GM21381 (cell line): ENCODE data around the gene CPTP.
A peak's percentile ranks its signal among the peaks of the same experiment; 100 is the strongest.
"Not testable (repeated sequence)": the region's sequence is repeated elsewhere in the genome, so short reads cannot be mapped to it uniquely, and the experiment has no call there.

Experiments used
- ATAC-seq: cut with Tn5 transposase; IDR thresholded peaks from one replicate; pipeline ENCODE4 v1.9.1; 2021; ENCODE audit warnings: mild to moderate bottlenecking, moderate library complexity; ENCODE audit not compliant: unreplicated experiment

The CPTP gene

DNA sequence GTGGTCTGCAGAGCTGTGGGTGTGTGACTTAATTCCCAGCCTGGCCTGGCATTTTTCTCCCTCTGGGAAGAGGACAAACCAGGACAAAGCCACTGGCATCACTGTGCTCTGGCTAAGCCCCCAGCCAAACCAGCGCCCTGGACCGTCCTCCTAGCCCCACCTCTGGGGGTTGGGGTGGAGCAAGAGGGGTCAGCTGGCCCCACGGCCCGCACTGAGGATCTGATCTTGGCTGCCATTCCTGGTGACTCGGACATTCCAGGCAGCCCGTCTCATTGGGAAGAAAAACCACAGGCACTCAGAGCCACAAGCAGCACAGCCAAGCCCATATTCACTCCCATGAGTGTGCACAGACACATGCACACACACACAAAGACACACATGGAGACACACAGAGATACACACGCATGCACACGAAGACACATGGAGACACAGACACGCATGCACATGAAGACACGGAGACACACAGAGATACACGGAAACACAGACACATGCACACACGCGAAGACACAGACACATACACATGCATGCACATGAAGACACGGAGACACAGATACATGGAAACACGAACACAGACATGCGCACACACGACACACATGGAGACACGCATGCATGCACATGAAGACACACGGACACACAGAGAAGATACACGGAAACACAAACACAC lies 36.0 kb downstream of the CPTP start:
- no peak for ATAC-seq

DNA sequence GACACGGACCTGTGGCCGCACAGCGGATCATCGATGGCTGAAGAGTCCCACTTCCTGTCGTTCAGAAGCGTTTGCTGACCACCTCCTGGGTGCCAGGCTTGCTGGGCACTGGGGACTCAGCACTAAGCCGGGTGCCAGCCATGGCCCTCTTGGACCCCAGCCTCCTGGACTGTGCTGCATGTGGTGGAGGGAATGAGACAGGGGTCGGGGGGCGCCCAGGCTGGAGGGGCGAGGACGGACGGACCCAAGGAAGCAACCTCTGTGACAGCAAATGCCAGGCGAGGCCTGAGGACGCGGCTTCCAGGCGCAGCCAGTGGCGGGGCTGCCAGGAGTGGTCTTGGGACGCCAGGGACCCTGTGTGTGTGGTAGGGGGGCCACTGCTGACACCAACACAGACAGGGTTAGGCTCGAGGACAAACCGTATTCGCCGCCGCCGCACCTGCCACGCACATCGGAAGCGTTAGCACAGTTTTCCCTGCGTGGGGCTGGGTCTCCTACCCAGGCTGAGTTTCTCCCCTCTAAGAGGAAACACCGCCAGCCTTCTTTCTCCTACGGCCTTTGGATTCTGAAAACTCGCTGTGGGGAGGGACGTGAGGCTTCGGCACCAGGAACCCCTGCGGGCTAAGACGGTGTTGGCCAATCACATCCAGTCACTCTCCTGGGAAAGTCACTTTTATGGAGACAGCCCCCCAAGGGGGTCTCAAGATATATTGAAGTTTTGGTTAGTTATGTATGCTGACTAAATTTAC lies 36.8 kb downstream of the CPTP start:
- ATAC-seq, result no peak

DNA sequence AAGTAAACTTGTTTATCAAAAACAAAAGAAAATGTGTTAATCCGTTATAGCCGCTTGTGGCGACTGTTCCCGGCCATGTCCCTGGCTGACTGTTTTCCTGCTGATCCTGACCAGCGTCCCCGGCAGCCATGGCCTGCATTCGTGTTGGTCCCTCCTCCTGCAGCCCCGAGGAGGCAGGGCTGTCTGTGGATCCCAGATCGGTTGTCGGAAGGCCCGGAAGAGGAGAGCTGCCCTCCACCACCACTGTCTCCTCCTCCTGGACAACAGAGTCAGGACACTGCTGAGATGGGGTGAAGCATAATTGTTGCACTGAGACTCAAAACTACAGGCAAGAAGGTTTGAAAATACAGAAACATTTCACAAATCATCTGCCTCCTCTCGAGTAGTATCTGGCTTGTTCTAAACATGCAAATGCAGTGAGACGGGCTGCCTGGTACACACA lies 37.4 kb downstream of the CPTP start:
- ATAC-seq, result no peak

DNA sequence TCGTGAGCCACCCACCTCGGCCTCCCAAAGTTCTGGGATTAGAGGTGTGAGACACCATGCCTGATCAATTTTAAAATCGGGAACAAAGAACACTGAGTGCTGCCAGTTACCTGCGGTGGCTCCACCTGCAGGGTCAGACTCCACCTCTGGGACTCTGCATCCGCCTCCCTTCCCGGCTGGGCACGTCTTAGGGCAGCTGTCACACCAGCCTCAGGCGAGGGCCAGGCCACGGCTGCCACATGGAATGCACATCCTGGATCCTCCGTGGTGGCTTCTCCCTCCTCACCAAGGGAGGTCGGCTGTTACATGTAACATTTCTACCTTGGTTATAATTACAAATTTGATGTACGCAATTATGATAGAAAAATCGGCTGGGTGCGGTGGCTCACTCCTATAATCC lies 39.7 kb downstream of the CPTP start:
- ATAC-seq, result no peak

DNA sequence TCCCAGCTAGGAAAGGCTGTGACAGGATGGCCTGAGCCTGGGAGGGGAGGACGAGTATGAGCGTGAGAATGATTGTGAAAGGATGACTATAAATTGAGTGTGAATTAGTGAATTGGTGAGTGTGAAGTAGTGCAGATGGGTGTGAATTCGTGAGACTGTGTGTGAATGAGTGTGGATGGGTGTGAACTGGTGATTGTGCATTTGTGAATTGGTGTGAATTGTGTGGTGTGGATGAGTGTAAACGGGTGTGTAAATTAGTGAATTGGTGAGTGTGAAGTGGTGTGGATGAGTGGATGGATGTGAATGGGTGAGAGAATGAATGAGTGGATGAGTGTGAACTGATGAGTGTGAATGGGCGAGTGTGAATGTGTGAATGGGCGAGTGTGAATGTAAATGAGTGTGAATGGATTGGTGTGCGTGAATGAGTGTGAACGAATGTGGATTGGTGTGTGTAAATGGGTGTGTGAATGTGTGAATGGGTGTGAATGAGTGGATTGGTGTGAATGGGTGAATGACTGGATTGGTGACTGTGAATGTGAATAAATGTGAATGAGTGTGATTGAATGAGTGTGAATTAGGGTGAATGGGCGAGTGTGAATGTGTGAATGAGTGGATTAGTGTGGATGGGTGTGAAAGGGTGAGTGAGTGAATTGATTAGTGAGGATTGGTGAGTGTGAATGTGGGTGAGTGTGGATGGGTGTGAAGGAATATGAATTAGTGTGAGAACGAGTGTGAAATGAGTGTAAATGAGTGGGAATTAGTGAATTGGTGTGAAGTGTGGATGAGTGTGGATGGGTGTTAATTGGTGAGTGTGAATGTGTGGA lies 41.5 kb downstream of the CPTP start:
- no peak for ATAC-seq

DNA sequence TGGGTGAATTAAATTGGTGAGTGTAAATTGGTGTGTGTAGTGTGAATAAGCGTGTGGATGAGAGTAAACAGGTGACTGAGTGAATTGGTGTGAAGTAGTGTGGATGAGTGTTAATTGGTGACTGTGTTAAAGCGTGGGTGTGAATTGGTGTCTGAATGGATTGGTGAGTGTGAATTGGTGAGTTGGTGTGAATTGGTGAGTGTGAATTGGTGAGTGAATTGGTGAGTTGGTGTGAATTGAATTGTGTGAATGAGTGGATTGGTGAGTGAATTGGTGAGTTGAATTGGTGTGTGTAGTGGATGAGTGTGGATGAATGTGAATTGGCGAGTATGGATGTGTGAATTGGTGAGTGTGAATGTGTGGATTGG lies 42.1 kb downstream of the CPTP start:
- no peak for ATAC-seq

DNA sequence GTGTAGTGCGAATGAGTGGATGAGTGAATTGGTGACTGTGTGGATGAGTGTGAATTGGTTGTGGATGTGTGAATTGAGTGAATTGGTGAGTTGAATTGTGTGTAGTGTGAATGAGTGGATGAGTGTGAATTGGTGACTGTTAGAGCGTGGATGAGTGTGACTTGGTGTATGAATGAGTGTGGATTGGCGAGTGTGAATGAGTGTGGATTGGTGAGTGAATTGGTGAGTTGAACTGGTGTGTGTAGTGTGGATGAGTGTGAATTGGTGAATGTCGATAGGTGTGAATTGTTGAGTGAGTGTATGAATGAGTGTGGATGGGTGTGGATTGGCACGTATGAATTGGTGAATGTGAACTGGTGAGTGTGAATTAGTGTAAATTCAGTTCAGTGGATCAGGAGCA lies 42.7 kb downstream of the CPTP start:
- ATAC-seq, result no peak

DNA sequence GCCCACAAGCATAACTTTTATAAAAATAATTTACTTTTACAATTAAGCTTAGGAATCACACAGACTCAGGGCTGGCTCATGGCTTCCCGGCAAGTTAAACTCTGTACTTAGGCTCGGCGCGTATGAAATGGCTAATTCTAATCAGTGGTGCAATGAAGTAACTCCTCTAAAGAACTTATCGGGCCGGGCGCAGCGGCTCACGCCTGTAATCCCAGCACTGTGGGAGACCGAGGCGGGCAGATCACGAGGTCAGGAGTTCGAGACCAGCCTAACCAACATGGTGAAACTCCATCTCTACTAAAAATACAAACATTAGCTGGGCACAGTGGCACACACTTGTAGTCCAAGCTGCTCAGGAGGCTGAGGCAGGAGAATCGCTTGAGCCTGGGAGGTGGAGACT lies 45.5 kb downstream of the CPTP start:
- not testable (repeated sequence) for ATAC-seq

DNA sequence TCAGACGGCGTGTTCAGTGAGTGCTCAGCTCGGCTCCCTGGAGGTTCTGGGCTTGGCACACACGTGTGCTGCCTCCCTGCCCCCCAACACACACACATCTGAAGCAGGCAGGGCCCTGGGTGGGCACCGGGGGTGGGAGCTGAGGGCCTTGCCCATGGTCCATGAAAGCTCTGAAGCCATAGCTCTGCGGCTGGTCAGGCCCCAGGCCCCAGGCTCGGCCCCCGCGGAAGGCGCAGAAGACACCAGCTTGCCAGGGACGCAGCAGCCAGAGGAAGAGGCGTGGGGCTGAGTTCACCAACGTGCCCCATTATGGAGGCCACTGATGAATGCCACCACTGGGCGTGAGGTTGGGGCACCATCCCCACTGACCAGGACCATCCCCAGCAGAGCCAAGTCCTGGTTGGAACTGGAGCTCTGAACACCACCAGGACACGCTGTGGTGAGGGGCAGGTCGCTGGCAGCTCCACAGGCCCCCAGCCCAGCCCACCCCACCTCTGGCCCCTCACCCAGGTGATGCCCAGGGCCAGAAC lies 46.2 kb downstream of the CPTP start:
- no peak for ATAC-seq

DNA sequence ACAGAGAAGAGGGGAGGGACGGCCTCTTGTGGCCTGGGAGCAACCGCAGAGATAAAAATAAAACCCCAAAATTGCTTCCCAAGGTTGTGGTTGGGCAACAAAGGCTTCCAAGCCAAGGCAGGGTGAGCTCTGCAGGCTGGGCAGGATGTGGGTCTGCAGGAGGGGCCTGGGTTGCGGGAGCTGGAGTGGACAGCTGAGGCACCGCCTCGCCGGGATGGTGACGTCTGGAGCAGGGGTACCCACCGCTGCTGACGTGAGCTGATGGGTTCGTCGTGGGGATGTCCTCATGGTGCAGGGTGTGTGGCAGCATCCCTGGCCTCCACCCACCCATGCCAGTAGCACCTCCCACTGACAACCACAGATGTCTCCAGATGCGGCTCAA lies 46.8 kb downstream of the CPTP start:
- ATAC-seq, result no peak

DNA sequence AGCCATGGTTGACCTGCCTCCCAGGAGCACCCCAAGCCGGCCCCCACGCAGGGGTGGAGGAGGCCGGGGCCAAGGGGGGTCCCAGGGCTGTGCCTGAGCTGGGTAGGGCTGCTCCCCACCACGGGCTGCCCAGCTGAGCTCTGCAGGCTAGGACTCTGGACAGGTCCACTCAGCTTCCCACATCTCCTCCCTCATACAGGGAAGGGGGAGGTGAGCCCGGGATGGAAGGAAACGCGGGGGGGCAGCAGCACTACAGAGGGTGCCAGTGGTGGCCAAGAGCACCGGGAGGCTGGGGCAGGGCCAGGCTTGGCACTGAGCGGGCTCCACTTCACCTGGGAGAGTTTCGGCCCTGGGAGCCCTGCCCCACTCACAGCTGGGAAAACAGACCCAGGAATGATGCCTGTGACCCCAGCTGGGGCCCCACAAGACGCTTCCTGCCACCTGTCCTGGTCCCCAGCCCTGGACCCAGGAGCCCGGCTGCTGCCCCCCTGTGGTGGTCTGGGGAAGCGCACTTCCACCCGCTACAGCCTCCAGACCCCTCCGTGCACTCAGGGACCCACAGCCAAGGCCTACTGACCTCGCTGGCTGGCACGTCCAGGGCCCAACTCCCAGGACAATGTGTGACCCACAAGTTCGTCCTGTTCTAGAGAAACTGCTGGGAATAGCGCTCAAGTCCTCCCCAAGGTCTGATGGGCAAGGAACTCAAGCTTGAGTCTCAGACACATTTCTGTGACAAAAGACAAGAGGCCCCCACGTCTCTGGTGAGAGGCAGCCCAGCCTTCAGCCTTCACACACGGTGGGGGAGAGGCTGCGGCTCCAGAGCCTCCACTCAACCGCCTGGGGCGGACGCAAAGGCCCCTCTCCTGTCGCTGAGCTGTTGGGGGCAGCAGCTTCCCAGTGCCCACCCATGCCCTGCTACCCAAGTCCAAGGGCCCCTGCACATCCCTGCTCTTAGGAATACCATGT lies 47.4 kb downstream of the CPTP start:
- no peak for ATAC-seq

DNA sequence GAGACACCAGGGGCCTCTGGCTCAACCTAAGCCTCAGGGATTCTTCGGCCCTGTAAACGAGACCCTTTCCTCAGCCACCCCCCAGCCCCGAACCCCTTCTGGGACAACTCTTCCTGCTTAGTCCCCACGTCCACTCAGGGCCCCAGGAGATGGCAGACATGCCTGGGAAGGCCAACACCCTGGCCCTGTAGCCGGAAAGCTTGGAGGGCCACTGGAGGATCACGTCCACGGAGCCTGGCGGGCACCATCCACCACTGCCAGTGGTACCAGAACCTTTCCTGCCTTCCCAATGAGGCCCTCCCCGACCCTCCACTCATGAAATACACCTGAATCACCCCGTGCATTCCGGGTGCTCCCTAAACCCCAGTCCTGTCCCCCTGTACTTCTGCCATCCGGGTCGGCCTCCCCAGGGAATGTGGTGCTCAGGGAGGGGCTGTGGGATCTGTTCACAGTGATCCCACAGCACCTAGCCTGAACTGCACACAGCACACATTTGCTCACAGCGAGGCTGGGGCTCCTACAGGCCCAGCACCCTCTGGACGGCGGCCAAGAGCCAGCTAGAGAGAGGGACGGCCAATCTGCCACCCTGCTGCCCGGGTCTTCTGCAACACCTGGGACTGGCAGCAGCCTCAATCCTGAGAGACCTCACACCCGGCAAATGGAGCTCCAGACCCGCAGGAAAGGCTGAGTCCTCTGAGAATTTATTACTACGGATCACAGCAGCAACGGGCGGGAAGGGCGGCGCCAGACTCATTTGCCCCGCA lies 48.6 kb downstream of the CPTP start:
- no peak for ATAC-seq

DNA sequence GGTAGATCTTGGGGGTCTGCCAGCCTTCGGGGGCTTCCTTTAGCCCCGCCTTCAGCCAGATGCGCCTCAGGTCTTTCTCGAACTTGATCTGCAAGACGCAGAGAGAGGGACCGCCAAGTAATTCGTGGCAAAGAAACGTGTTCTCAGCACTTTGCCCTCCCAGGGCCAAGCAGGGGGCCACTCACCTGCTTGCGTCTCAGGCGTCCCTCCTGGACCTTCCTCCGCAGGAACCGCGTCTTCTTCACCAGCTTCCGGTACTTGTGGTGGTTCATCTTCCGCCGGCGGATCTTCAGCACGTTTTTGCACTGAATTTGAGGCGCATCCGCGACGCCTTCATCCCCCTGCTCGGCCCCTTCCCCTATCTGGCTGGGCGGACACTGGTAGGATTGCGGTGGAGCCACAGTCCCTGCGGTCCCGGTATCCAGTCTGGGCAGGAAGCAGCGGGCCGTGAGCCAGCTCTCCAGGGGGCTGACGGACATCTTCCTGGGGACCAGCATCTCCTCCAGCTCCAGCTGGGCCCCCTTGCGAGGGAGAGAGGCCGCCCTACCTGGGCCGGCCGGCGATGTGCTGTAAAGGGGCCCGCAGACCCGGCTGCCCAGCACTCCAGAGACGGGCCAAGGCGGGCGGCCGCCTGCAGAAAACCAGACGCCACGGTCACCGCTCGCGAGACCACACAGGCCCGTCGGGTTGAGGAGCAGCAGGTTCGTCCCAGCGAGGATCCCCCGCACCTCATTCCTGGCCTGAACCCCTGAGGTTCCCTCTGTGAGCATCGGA lies 49.4 kb downstream of the CPTP start:
- no peak for ATAC-seq

DNA sequence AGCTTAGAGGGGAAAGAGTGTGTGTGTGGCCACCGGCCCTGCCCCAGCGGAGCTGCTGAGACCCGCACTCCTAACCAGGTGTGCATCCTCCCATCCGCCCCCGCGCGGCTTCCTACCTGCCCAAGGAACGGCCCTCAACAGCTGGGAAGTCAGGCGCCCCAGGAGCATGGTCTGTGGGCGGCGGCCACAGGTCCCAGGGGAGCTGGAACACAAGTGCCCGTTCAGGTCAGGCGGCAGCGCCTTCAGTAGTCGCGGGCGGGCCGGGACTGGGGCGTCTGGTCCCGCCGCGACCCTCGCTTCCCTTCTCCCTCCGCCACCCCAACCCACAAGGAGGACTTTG lies 50.0 kb downstream of the CPTP start:
- peak; percentile 3 for ATAC-seq

DNA sequence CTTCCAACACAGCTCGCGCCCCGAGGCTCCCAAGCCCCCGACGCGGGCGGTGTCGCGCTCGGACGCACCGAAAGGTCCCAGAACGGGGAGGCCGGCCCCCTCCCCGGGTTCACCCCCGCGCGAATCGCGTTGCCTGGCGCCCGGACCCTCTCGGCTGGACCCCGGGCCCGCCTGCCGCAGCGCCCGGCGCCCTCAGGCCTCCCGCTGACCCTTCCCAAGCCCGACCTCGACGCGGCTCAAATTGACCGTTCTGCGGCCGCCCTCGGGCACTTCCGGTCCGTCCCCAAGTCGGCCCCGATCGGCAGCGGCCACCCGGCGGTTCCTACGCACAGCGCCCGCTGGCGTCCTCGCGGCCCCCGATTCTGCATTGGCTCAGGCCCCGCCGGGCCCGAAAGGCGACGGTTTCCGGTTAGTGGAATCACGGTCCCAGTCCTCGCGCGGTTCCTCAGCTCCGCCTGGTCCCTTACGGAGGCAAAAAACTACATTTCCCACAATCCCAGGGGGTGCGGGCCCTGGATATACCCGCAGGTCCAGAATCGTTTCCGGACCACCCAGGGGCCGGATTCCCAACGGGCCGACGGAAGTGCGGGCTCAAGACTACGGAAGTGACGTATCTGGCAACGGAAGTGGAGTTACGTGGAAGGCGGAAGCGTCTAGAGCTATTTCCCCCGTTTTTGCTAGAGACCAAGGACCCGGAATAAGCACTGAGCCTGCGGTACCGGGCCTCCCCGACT lies 50.5 kb downstream of the CPTP start, which contains the start of gene AURKAIP1:
AURKAIP1 (minus strand) TSS at position 279 of the 734 bp plus-strand sequence. CDS start 451 bp downstream, outside the sequence.
- peak; percentile 78 for ATAC-seq

DNA sequence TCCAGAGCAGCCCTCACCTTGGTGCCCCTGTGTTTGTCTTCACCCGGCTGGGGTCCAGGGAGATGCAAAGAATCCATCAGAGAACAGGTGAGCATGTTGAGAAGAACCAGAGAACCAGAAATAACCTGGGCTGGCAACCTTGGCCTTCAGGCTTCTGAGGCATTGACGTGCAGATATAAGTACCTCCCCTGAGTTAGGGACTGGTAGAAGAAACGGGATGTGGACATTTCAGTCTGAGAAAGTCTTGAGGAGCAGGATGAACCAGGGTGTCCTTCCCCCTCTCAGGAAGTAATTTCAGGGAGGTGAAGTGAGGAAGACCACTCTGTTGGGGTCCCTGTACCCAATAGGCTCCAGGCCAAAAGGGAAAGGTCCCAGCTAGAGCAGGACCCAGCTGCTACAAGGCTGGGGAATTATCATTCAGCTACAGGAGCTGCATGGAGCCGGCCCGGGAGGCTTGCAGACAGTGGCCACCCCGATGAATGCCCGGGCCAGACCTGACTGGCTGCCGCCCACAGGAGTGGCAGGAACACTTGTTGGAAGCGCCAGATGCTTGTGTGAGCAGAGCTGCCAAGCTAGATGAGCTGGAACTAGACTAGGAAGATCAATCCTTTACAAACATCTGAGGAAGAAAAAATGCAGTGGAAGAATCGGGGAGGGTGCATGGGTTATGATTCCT lies 52.1 kb downstream of the CPTP start:
- no peak for ATAC-seq

DNA sequence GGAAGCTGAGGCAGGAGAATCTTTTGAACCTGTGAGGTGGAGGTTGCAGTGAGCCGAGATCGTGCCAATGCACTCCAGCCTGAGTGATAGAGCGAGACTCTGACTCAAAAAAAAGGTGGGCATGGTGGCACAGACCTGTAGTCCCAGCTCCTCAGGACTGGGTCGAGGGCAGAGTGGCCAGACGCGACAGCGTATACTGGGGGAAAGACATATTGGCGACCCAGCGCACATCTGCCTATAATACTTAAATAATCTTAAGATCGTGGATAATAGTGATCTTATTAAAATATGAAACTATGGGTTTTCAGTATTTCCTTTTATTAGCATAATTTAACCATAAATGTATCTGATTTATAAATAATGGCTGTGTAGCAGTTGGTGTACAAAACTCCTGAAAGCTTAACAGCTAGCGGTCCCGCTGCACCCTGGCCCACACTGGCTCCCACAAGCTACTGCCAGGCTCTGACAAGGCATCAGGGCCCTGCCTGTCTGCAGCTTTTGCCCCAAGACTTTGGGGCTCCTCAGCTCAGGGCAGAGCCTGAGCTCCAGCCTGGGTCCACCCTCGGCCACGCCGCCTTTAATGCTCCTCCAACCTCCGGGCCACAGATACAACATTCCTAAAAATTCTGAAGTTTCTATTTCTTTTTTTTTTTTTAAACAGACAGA lies 53.1 kb downstream of the CPTP start:
- no peak for ATAC-seq
